ENCODE results near the gene CYSLTR2.
A peak's percentile ranks its signal among the peaks of the same experiment; 100 is the strongest.
"Not testable (repeated sequence)": the region's sequence is repeated elsewhere in the genome, so short reads cannot be mapped to it uniquely, and the experiment has no call there.

CYSLTR2 gene

DNA sequence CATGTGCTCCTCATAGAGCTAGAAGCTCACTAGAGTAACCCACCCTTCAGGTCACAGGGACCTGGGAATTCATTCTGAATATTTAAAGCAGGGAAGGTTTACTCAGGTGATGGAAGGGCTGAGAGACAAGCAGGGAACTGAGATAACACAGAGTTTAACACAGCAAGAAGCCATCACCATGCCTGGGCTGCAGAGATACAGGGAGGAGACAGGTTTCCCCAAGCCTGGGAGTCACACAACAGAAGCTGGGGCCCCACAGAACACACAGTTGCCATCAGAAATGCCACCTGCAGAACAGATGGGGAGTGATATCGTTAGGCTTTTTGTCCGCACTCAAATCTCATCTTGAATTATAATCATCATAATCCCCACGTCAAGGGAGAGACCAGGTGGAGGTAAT is 7.9 kb upstream of the CYSLTR2 start:
- DNase-seq = no peak

DNA sequence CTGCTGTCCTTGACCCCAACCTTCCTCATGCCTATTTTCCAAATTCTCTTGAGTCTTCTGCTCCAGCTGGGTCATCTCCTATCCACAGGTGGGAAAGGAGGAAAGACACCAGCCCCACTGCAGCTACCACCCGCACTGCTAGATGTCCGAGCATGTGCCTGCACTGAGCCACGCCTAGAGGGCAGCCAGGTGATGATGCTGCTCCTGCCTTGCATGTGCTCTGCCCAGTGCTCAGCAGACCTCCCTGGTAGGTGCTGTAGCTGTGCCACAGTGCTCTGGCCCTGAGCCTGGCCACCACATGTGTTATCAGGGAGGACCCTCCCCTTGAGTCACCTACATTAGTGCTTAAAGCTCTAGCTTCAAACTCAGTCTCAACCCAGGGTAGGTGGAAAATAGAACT is 6.9 kb upstream of the CYSLTR2 start:
- DNase-seq = no peak

DNA sequence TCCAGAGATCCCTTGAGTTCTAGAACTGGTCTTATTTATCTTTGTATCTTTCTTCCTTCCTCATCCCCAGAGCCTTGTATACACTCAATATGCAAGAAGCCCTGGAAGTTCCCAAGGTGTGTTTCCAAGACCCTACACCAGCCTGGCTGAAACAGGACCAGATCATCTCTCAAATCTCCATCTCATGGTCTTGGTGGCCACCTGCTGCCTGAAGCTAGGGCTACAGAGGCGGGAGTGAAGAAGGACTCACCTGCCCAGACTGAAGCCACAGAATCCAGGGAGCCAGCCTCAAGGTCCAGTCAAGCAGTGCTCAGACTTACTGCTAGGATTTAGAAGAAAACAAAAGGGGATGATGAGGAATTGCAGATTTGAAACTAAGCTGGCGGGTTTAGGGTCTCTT is 6.1 kb upstream of the CYSLTR2 start:
- DNase-seq = no peak

- no peak for DNase-seq
These were observed 5.3 kb upstream of the CYSLTR2 start for GRCh38 chr13:48648446-48648845.

DNA sequence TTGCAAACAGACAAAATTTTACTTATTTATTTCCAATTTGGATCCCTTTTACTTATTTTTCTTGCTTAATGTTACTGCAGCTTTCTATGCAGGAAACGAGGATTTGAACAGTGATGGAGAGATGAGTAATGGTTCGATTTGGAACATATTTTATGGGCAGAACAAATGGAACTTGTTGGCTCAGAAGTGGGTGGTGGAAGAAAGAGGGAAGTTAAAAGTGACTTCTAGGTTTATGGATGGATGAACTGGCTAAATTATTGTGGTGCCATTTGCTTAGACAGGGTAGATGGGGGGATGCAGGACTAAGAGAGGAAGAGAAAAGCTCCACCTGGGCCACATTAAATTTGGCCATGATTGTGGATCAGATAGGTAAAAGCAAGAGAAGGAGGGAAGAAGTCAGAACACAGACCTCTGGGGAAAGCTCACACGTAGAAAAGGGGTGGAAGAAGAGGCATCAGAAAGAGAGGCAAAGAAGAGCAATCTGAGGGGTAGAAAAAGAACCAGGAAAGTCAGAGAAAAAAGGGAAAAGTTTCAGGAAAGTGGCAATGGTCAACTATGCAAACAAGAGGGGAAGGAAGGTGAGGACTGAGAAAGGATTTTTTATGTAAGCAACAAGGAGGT is 768 bp upstream of the CYSLTR2 start:
- DNase-seq = peak in 1 of 2 donors; percentile 20

- no peak for DNase-seq
These were observed 782 bp downstream of the CYSLTR2 start for GRCh38 chr13:48654511-48654910.

- DNase-seq = no peak
These were observed 1.6 kb downstream of the CYSLTR2 start for GRCh38 chr13:48655291-48655690.

DNA sequence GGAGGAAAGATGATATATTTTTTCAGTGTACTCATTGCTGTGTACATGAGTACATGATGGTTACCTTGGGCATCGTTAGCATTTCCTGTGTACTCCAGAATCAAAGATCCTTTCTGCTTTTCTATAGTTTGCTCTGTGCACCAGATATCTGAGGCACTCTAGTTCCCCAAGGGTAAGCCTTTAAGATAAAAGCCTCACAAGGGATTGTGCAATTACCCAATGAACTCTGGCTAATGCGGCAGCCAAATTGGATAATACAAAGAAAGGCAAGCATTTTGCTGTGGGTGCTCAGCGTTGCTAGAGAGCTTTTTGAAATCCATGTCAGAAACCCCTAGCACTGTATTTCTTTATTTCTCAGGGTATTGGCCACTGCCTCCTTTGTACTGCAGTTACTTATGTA is 2.9 kb downstream of the CYSLTR2 start:
- peak in 1 of 2 donors; percentile 36 for DNase-seq

DNA sequence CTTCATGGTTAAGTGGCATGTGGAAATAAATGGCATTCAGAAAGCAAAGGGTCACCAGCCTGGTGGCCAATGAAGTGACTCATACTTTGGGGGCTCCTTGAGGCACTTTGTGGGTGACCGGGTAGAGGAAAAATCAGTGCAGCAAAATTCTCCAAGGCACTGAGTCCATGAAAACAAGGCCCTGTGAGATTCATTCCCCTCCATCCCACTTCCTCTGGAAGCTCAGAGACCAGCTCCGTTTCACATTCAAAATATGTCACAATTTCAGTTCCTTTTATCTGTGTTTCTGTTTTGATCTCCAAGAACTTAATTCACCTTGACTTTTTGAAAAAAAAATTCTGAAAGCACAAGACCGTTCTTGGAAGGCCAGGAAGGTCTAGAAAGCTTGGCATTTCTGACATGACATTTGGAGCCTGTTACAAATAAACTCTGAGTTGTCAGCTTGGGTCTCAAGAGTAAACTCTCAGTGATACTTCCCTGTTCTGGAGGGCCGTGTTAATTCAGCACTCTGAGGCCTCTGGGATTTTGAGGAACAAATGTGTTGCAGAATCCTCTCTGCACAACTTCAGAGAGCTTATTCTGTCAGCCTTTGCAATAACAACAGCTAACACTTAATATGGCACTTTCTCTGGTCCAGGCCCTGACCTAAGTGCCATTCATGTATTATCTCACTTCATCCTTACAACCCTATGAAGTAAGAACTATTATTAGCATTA is 6.8 kb downstream of the CYSLTR2 start:
- peak; percentile 82 to 88 for DNase-seq

DNA sequence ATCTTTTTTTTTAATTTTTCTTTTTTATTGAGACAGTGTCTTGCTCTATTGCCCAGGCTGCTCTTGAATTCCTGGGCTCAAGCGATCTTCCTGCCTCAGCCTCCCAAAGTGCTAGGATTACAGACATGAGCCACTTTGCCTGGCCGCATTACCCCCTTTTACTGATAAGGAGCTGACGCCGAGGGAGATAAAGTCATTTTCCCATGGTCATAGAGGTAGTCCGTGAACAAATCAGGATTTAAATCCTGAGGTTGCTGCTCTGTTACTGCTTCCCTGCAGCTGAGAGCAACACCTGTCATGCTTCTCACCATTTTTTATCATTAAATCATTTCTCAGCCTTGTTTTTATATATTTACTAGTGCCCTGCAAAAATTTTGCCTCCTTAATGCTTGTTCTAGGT is 7.4 kb downstream of the CYSLTR2 start:
- DNase-seq = no peak

GRCh38 chr13:48662226-48662625 is 8.5 kb downstream of the CYSLTR2 start:
- no peak for DNase-seq

DNA sequence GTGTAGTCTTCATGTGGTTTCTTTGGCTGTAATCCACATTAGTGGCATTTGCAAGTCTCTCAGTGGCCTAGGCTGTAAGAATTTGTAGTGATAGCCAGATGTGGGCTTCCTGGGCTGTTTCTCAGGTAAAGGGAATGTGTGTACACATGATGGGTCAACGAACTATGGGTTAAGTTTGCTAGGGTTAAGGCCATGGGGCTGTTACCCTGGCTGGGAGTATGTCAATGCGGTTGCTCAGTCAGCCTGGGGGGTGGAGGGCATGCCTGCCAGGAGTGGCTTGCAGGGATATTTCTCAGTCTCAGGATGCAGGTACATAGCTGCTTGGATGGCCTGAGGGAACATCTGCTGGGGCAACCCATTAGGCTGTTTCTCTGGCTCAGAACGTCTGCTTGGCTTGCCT is 13.4 kb downstream of the CYSLTR2 start:
- no peak for DNase-seq

DNA sequence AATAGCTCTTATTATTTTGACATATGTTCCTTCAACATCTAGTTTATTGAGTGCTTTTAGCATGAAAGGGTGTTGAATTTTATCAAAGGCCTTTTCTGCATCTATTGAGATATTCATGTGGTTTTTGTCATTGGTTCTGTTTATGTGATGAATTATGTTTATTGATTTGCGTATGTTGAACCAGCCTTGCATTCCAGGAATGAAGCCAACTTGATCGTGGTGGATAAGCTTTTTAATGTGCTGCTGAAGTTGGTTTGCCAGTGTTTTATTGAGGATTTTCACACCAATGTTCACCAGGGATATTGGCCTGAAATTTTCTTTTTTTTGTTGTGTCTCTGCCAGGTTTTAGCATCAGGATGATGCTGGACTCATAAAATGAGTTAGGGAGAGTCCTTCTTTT is 17.7 kb downstream of the CYSLTR2 start:
- not testable (repeated sequence) for DNase-seq

GRCh38 chr13:48675247-48675646 is 21.5 kb downstream of the CYSLTR2 start:
- DNase-seq = no peak

- no peak for DNase-seq
These were observed 24.6 kb downstream of the CYSLTR2 start for GRCh38 chr13:48678316-48678715.

DNA sequence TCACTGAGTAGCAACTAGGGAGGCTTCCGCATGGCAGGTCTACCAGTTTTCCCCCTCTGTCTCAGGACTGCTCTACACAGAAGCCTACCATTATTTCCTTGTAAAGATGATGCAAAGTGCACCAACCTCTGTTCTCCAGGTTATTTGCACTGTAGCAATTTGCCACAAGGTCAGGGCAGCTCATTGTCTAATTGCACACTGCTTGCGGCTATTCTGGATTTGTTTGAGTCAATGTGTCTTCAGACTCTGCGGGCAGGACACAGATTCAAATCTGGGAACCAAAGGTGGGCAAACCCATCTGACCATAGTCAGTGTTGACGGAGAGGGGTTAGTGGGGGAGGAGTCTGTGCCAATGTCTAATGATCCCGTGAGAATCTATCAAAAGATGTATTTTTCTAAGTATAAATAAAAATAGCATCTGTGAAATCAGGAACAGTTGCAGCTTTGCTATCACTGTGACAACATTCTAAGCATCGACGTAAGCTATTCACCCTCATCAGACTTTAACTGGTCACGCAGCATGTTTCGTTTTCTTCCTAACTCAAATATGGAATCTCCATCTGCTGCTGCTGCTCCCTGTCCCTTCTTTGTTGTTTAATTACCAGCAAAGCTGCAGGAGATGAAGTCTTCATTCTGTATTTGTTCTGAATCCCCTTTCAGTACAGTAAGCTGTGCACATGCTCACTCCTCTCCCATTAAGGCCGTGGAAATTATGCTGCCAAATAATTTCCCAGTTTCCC is 26.4 kb downstream of the CYSLTR2 start:
- no peak for DNase-seq

DNA sequence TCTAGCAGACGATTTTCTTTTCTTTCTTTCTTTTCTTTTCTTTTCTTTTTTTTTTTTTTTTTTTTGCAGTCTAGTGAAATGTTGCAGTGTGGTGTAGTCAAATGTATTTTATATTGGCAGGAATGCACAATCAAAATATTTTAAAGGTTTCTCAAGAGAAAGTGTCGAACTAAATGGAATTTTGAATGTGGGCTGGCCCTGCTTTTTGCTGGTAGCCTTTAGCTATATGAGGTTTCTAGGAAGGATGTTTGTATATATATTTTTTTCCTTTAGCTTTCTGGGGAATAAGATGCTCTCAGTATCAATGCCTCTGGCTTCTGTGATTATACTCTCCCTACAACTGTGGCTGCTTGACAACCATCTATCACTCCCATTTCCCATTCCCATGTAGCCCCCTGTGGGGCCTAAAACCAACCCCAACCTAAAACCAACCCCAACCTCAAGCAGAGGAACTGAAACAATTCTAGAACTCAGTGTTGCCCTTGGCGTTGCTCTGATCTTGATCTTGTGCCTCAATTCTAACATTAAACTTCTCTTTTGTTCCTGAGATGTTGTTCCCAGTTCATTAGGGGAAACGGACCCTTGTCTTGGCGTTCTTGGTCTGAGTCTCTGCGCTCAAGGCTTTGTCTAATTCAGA is 27.1 kb downstream of the CYSLTR2 start:
- no peak for DNase-seq

DNA sequence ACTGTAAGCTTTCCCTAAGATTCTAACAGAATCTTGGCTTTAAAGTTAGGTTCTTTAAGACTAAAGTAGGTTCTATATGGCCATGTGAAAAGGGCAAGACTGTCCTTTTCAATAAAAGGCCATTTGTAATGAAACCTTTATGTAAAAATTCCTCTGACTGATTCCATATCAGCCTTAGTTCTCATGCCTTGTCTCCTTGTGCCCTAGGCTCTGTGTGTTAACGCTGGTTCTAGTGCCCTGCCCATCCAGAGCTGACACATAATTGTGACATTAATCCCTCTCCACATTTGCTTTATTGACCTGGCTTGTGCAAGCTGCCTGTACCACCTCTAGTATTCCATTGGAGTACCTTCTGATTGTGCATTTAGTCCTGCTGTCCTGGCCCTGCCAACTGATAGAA is 28.2 kb downstream of the CYSLTR2 start:
- no peak for DNase-seq

DNA sequence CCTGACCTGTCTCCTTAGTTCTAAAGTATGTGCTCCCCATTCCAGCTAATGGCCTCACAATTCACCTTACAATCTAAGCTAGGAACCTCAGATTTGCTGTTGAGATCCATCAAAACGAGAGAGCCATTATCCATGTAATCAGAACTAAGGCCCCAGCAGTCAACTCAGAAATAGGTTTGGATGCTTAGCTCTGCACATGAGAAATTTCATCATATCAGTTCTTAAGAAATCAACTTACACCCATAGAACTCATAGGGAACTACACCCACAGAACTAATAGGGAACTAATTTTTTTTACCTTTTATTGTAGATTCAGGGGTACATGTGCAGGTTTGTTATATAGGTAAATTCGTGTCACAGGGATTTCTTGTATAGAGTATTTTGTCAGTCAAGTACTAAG is 28.7 kb downstream of the CYSLTR2 start:
- peak; percentile 61 to 80 for DNase-seq

GRCh38 chr13:48686636-48687210 is 33.0 kb downstream of the CYSLTR2 start:
- DNase-seq = peak; percentile 18 to 57

- DNase-seq = no peak
These were observed 33.5 kb downstream of the CYSLTR2 start for GRCh38 chr13:48687249-48687648.

- no peak for DNase-seq
These were observed 40.3 kb downstream of the CYSLTR2 start for GRCh38 chr13:48693998-48694397.

DNA sequence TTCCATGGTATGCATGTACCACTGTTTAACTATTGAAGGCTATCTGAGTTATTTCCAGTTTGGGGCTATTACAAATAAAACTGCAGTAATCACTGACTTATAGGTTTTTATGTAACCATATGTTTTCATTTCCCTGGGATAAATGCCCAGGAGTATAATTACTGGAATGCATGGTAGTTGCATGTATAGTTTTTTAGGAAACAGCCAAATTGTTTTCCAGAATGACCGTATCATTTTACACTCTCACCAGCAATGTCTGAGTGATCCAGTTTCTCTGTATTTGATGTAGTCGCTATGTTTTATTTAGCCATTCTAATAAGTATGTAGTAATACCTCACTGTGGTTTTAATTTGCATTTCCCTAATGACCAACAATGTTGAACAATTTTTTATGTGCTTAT is 42.0 kb downstream of the CYSLTR2 start:
- no peak for DNase-seq
